GM21367 (cell line): ENCODE data around the gene LMAN2.

Experiments used
- ATAC-seq: cut with Tn5 transposase; IDR thresholded peaks from one replicate; pipeline ENCODE4 v1.9.1; 2021; ENCODE audit not compliant: unreplicated experiment

Gene LMAN2

GRCh38 chr5:177351392-177352329 is at the start of gene LMAN2:
Gene LMAN2, minus strand, starts transcription at chr5:177351668. Its CDS starts 21 bp downstream, at chr5:177351647.
- peak; percentile 86 for ATAC-seq

GRCh38 chr5:177399997-177400868 is 48.8 kb upstream of the LMAN2 start, which contains the start of gene PFN3:
Gene PFN3, minus strand, starts transcription at chr5:177400661. Its CDS starts 85 bp downstream, at chr5:177400576.
- no peak for ATAC-seq

GRCh38 chr5:177397875-177398390 is 46.5 kb upstream of the LMAN2 start:
- no peak for ATAC-seq

- ATAC-seq: no peak
Measured at GRCh38 chr5:177396807-177397206, 45.3 kb upstream of the LMAN2 start.

GRCh38 chr5:177396078-177396477 is 44.6 kb upstream of the LMAN2 start:
- no peak for ATAC-seq

- no peak for ATAC-seq
Measured at GRCh38 chr5:177393990-177394389, 42.5 kb upstream of the LMAN2 start.

GRCh38 chr5:177393206-177393765 is 41.8 kb upstream of the LMAN2 start:
- no peak for ATAC-seq

- no peak for ATAC-seq
Measured at GRCh38 chr5:177392765-177393164, 41.3 kb upstream of the LMAN2 start.

- ATAC-seq: peak; percentile 52
Measured at GRCh38 chr5:177390363-177391300, 39.2 kb upstream of the LMAN2 start.

- ATAC-seq: peak; percentile 50
Measured at GRCh38 chr5:177389241-177390169, 38.0 kb upstream of the LMAN2 start.

- ATAC-seq: no peak
Measured at GRCh38 chr5:177388521-177389052, 37.1 kb upstream of the LMAN2 start.

- no peak for ATAC-seq
Measured at GRCh38 chr5:177387405-177387804, 35.9 kb upstream of the LMAN2 start.

- no peak for ATAC-seq
Measured at GRCh38 chr5:177386542-177386941, 35.1 kb upstream of the LMAN2 start.

- no peak for ATAC-seq
Measured at GRCh38 chr5:177385720-177386119, 34.3 kb upstream of the LMAN2 start.

- no peak for ATAC-seq
Measured at GRCh38 chr5:177384134-177384533, 32.7 kb upstream of the LMAN2 start, which contains the start of gene SLC34A1. Gene SLC34A1, plus strand, starts transcription at chr5:177384434. Its CDS starts 1,308 bp downstream, at chr5:177385742.

GRCh38 chr5:177383181-177383580 is 31.7 kb upstream of the LMAN2 start:
- no peak for ATAC-seq

GRCh38 chr5:177382423-177383029 is 31.1 kb upstream of the LMAN2 start:
- ATAC-seq: no peak

- ATAC-seq: no peak
Measured at GRCh38 chr5:177380805-177381126, 29.3 kb upstream of the LMAN2 start.
